ENCODE measurements around the gene ELOVL6. TPM values are rescaled to one million over a fixed set of nuclear protein-coding genes. Genes with fewer than 3 reads are reported as not detected.

Gene ELOVL6
- total and polyA plus RNA-seq, 10 of the 15 experiments (the other 5 are each of a cell fraction or from before 2014, with no cell fraction given), result 3.9 to 33.5 (median 8.1) TPM

- ATAC-seq (peak; percentile 49), FAIRE-seq (peak; percentile 84), DNase-seq (ENCODE audit: low read depth, low spot score) (no peak)
- Histone ChIP-seq H3K27me3 (replicated peaks in 1 of 2; ENCODE audit: control insufficient read depth in 2 of 2, insufficient read depth in 2 of 2, low read length in 1 of 2) (no peaks in the 10 kb centered on the region), H3K4me3 (peak overlapping the region; percentile 81), H3K79me2 (ENCODE audit: control insufficient read depth, insufficient read depth, low read length) (peaks cover 36% of the 10 kb centered on the region), H3K9ac (ENCODE audit: control insufficient read depth, insufficient read depth, low read length) (peak overlapping the region; percentile 76), H3K4me1 (ENCODE audit: control insufficient read depth, insufficient read depth, low read length) (peaks cover 21% of the 10 kb centered on the region), H3K27ac (ENCODE audit: control insufficient read depth, insufficient read depth) (peak overlapping the region; percentile 73), H3K9me3 (replicated peaks; ENCODE audit: control insufficient read depth, insufficient read depth, low read length) (no peaks in the 10 kb centered on the region), H3K36me3 (ENCODE audit: control insufficient read depth in 2 of 2, insufficient read depth in 2 of 2, low read length in 1 of 2) (no peaks in the 10 kb centered on the region), H4K20me1 (ENCODE audit: control insufficient read depth, insufficient read depth) (no peaks in the 10 kb centered on the region), H3K4me2 (ENCODE audit: control insufficient read depth, insufficient read depth) (peak overlapping the region; percentile 88), H2AFZ (ENCODE audit: control insufficient read depth, low read depth, low read length) (peak overlapping the region; percentile 92)
- ChIA-PET SMC1A (ENCODE audit: uncharacterized antibody, unreplicated experiment) (interaction anchor here (0.9 to 5.5 kb wide), 9 partner anchors 9 to 148 kb away, joined by 3 to 36 read pairs (median 3); no protein-coding TSS in a partner anchor), POLR2A (interaction anchor here (0.9 to 2.0 kb wide), 6 partner anchors 12 to 142 kb away, joined by 3 to 22 read pairs (median 5); no protein-coding TSS in a partner anchor), RAD21 (ENCODE audit: unreplicated experiment) (interaction anchor here (0.7 to 3.1 kb wide), 4 partner anchors 12 to 141 kb away, joined by 3 to 22 read pairs (median 4); no protein-coding TSS in a partner anchor), CTCF (interaction anchor here (0.9 to 1.3 kb wide), 3 partner anchors 50 to 147 kb away, joined by 3 to 4 read pairs (median 3); no protein-coding TSS in a partner anchor)
- no TSS peak for BruUV-seq (replicated peaks)
- 0% methylated on average over 40 of the region's 47 CpGs for WGBS (ENCODE audit: insufficient coverage, insufficient replicate concordance, low lambda C conversion rate, missing lambda C conversion rate)
- intact Hi-C loops (cut with micrococcal nuclease; ENCODE audit: unreplicated experiment), result loop anchor here (1.0 to 10.0 kb wide), 10 partner anchors 90 to 1575 kb away; partner anchors contain the start of genes GAR1, MCUB, RPL34 and SEC24B
- in situ Hi-C loops (cut with MboI), result loop anchor here (25.0 kb wide), 1 partner anchor 760 kb away; the partner anchor contains the start of gene SEC24B
- TF ChIP-seq BACH1 (IDR thresholded peaks at IDR 0.05; ENCODE audit: borderline replicate concordance) (no peak), CHD1 (IDR thresholded peaks at IDR 0.05; ENCODE audit: low read depth, low read length) (no peak), RFX5 (IDR thresholded peaks at IDR 0.05; ENCODE audit: low read depth, low read length) (no peak), ASH2L (IDR thresholded peaks at IDR 0.05; ENCODE audit: borderline replicate concordance, low read depth) (peak; percentile 81; the same call in 1 of the 2 replicates), CUX1 (IDR thresholded peaks at IDR 0.05; ENCODE audit: insufficient replicate concordance, low read depth, low read length) (no peak), TCF7 (IDR thresholded peaks at IDR 0.05; ENCODE audit: borderline replicate concordance) (no peak), NFIC (IDR thresholded peaks at IDR 0.05; ENCODE audit: low read depth, low read length) (peak; percentile 49; the same call in 1 of the 2 replicates), REST (IDR thresholded peaks at IDR 0.05; ENCODE audit: low read depth, low read length) (no peak), ZNF207 (IDR thresholded peaks at IDR 0.05; ENCODE audit: borderline replicate concordance) (no peak), PBX3 (IDR thresholded peaks at IDR 0.05; ENCODE audit: insufficient replicate concordance, low read depth, low read length) (no peak), TCF3 (IDR thresholded peaks at IDR 0.05; ENCODE audit: borderline replicate concordance, insufficient read depth, low read depth, low read length) (no peak)
Measured at GRCh38 chr4:110196871-110197528, 1.4 kb downstream of the ELOVL6 start.
